GM23338 (cell line): ENCODE data around the gene TMCC1.
"Not testable (repeated sequence)": the region's sequence is repeated elsewhere in the genome, so short reads cannot be mapped to it uniquely, and the experiment has no call there.

Source experiments
- POLR2AphosphoS5 ChIP-seq: IDR thresholded peaks from 2 replicates; pipeline ENCODE4 v1.6.1; 2016; ENCODE audit warnings: antibody characterized with exemption, low read depth
- TF ChIP-seq, protein P1 (sequence below), 2 experiments: fragments of 200-600 bp in 1 of 2; sonication (generic) in 1 of 2; conservative IDR thresholded peaks; 2 replicates each; pipeline versions ENCODE4 v1.5.1 to v1.6.1; 2016 to 2017; ENCODE audit warnings: antibody characterized with exemption in 2 of 2, low read depth in 2 of 2, mild to moderate bottlenecking in 2 of 2, moderate library complexity in 1 of 2

DNA sequence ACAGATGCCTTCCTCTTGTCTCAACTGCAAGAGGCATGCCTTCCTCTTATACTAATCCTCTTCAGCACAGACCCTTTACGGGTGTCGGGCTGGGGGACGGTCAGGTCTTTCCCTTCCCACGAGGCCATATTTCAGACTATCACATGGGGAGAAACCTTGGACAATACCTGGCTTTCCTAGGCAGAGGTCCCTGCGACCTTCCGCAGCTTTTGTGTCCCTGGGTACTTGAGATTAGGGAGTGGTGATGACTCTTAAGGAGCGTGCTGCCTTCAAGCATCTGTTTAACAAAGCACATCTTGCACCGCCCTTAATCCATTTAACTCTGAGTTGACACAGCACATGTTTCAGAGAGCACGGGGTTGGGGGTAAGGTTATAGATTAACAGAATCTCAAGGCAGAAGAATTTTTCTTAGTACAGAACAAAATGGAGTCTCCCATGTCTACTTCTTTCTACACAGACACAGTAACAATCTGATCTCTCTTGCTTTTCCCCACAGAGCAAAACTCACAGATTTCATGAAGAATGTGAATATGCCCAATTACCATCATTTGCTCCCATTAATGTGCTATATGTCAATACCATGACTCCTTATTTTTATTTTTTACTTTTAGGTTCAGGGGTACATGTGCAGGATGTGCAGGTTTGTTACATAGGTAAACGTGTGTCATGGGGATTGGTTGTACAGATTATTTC, 251.8 kb downstream of the TMCC1 start:
- TF ChIP-seq, protein P1, sequence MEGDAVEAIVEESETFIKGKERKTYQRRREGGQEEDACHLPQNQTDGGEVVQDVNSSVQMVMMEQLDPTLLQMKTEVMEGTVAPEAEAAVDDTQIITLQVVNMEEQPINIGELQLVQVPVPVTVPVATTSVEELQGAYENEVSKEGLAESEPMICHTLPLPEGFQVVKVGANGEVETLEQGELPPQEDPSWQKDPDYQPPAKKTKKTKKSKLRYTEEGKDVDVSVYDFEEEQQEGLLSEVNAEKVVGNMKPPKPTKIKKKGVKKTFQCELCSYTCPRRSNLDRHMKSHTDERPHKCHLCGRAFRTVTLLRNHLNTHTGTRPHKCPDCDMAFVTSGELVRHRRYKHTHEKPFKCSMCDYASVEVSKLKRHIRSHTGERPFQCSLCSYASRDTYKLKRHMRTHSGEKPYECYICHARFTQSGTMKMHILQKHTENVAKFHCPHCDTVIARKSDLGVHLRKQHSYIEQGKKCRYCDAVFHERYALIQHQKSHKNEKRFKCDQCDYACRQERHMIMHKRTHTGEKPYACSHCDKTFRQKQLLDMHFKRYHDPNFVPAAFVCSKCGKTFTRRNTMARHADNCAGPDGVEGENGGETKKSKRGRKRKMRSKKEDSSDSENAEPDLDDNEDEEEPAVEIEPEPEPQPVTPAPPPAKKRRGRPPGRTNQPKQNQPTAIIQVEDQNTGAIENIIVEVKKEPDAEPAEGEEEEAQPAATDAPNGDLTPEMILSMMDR (conservative IDR thresholded peaks at IDR 0.05; ENCODE audit: low read depth in 2 of 2), result not testable (repeated sequence)
- not testable (repeated sequence) for TF ChIP-seq POLR2AphosphoS5
